ENCODE measurements around the gene AHDC1. TPM values are rescaled to one million over a fixed set of nuclear protein-coding genes. Genes with fewer than 3 reads are reported as not detected.
A peak's percentile ranks its signal among the peaks of the same experiment; 100 is the strongest.

The AHDC1 gene
- polyA plus RNA-seq, 1 donor from 2014 or later, result 5.3 TPM

- TF ChIP-seq TAF1 (IDR thresholded peaks at IDR 0.05; ENCODE audit: low read depth) (no peak), POLR2AphosphoS5 (IDR thresholded peaks at IDR 0.05) (no peak), CTCF (IDR thresholded peaks at IDR 0.05; ENCODE audit: poor library complexity, severe bottlenecking) (no peak), EZH2 (IDR thresholded peaks at IDR 0.05; ENCODE audit: borderline replicate concordance, insufficient read depth, low read length, poor library complexity, severe bottlenecking) (no peak), SMC3 (conservative IDR thresholded peaks at IDR 0.05; ENCODE audit: poor library complexity) (no peak), EP300 (conservative IDR thresholded peaks at IDR 0.05; ENCODE audit: poor library complexity, severe bottlenecking) (no peak), RAD21 (conservative IDR thresholded peaks at IDR 0.05) (no peak), REST (IDR thresholded peaks at IDR 0.05; ENCODE audit: borderline replicate concordance) (no peak), MXI1 (conservative IDR thresholded peaks at IDR 0.05; ENCODE audit: poor library complexity, severe bottlenecking) (no peak)
- Histone ChIP-seq H3K36me3 (ENCODE audit: insufficient read depth, low read length) (no peaks in the 10 kb centered on the region), H3K9me3 (ENCODE audit: low read length) (no peaks in the 10 kb centered on the region), H3F3A (ENCODE audit: insufficient read depth, low read length, poor library complexity, severe bottlenecking) (no peaks in the 10 kb centered on the region), H3K9ac (ENCODE audit: low read length) (no peak overlapping the region), H2AFZ (ENCODE audit: low read depth, low read length) (no peak overlapping the region), H3K4me3 (ENCODE audit: low read length) (no peak overlapping the region), H4K20me1 (ENCODE audit: insufficient read depth) (no peaks in the 10 kb centered on the region), H3K4me2 (ENCODE audit: low read length) (no peak overlapping the region), H3K27ac (ENCODE audit: low read length) (no peak overlapping the region), H3K9me2 (ENCODE audit: insufficient read depth, low read length) (no peaks in the 10 kb centered on the region), H3K27me3 (ENCODE audit: insufficient read depth, low read depth, low read length) (no peaks in the 10 kb centered on the region), H3K79me2 (replicated peaks; ENCODE audit: insufficient read depth, low read length) (no peaks in the 10 kb centered on the region)
Observed at GRCh38 chr1:27499142-27499541, 104.8 kb downstream of the AHDC1 start.

- Histone ChIP-seq H4K20me1 (ENCODE audit: insufficient read depth) (no peaks in the 10 kb centered on the region), H3K9ac (ENCODE audit: low read length) (peak overlapping the region; percentile 54), H3F3A (ENCODE audit: insufficient read depth, low read length, poor library complexity, severe bottlenecking) (no peaks in the 10 kb centered on the region), H3K9me2 (ENCODE audit: insufficient read depth, low read length) (no peaks in the 10 kb centered on the region), H3K36me3 (ENCODE audit: insufficient read depth, low read length) (no peaks in the 10 kb centered on the region), H3K9me3 (ENCODE audit: low read length) (no peaks in the 10 kb centered on the region), H3K4me2 (ENCODE audit: low read length) (peak overlapping the region; percentile 31), H2AFZ (ENCODE audit: low read depth, low read length) (peak overlapping the region; percentile 27), H3K27ac (ENCODE audit: low read length) (peak overlapping the region; percentile 58), H3K79me2 (replicated peaks; ENCODE audit: insufficient read depth, low read length) (no peaks in the 10 kb centered on the region), H3K4me3 (ENCODE audit: low read length) (peak overlapping the region; percentile 51), H3K27me3 (ENCODE audit: insufficient read depth, low read depth, low read length) (no peaks in the 10 kb centered on the region)
- TF ChIP-seq REST (IDR thresholded peaks at IDR 0.05; ENCODE audit: borderline replicate concordance) (peak; percentile 97), MXI1 (conservative IDR thresholded peaks at IDR 0.05; ENCODE audit: poor library complexity, severe bottlenecking) (no peak), EP300 (conservative IDR thresholded peaks at IDR 0.05; ENCODE audit: poor library complexity, severe bottlenecking) (peak; percentile 31), SMC3 (conservative IDR thresholded peaks at IDR 0.05; ENCODE audit: poor library complexity) (no peak), EZH2 (IDR thresholded peaks at IDR 0.05; ENCODE audit: borderline replicate concordance, insufficient read depth, low read length, poor library complexity, severe bottlenecking) (no peak), POLR2AphosphoS5 (IDR thresholded peaks at IDR 0.05) (peak; percentile 42), TAF1 (IDR thresholded peaks at IDR 0.05; ENCODE audit: low read depth) (no peak), CTCF (IDR thresholded peaks at IDR 0.05; ENCODE audit: poor library complexity, severe bottlenecking) (peak; percentile 54), RAD21 (conservative IDR thresholded peaks at IDR 0.05) (peak; percentile 46)
Observed at GRCh38 chr1:27496604-27497155, 107.3 kb downstream of the AHDC1 start.

Data from neural cell (in vitro differentiated cells).